Measurements from ENCODE around the gene WDR82. TPM values are rescaled to one million over a fixed set of nuclear protein-coding genes. Genes with fewer than 3 reads are reported as not detected.

WDR82 gene
- total RNA-seq, 5 donors from 2014 or later (not counting 1 experiment from before 2014, with no cell fraction given), result 119 to 159 (median 154) TPM

Other genes starting within 250 kb of the WDR82 start
- 10 to 100 TPM; 11.3 to 41.3 (median 39.0) TPM for gene DUSP7, start 222.1 kb downstream of the WDR82 start, total RNA-seq
- 1 to 10 TPM in 3 of 5 donors, under 1 TPM in 2; 0.91 to 1.9 (median 1.7) TPM for gene POC1A, start 124.2 kb downstream of the WDR82 start, total RNA-seq
- gene ALAS1, start 80.5 kb downstream of the WDR82 start, total RNA-seq, result 10 to 100 TPM; 12.2 to 32.7 (median 27.1) TPM
- 1 to 10 TPM in 3 of 5 donors, under 1 TPM in 1, not detected in 1; 0.54 to 2.9 (median 2.1) TPM for gene TLR9, start 53.0 kb downstream of the WDR82 start, total RNA-seq
- 10 to 100 TPM; 49.8 to 99.9 (median 88.3) TPM for gene TWF2, start 39.5 kb downstream of the WDR82 start, total RNA-seq
- gene PPM1M, start 32.9 kb downstream of the WDR82 start, total RNA-seq, result 10 to 100 TPM; 63.4 to 78.1 (median 73.4) TPM
- 10 to 100 TPM; 36.7 to 42.5 (median 37.5) TPM for gene GLYCTK, start 9.2 kb upstream of the WDR82 start, total RNA-seq
- gene DNAH1, start 37.7 kb upstream of the WDR82 start, total RNA-seq, result 10 to 100 TPM; 41.5 to 72.0 (median 44.2) TPM
- gene BAP1, start 131.4 kb upstream of the WDR82 start, total RNA-seq, result 100 to 1,000 TPM in 3 of 5 donors, 10 to 100 TPM in 2; 94.3 to 108 (median 103) TPM
- 10 to 100 TPM; 12.2 to 17.0 (median 15.7) TPM for gene PHF7, start 132.0 kb upstream of the WDR82 start, total RNA-seq
- 1 to 10 TPM in 4 of 5 donors, under 1 TPM in 1; 0.75 to 1.9 (median 1.4) TPM for gene SEMA3G, start 166.5 kb upstream of the WDR82 start, total RNA-seq
- 1 to 10 TPM; 2.8 to 8.8 (median 4.5) TPM for gene TNNC1, start 175.4 kb upstream of the WDR82 start, total RNA-seq
- gene NISCH, start 177.0 kb upstream of the WDR82 start, total RNA-seq, result 100 to 1,000 TPM; 152 to 171 (median 157) TPM
- 1 to 10 TPM in 4 of 5 donors, under 1 TPM in 1; 0.38 to 2.2 (median 1.7) TPM for gene STAB1, start 216.7 kb upstream of the WDR82 start, total RNA-seq